OCI-LY1 (cell line): Measurements from ENCODE around the gene SGPP1.

ENCODE experiments used
- H2AFZ ChIP-seq: fragments of 200-600 bp; sonication (generic), shearing (Covaris generic); 2 replicates; pipeline ENCODE4 v1.6.0; 2014; ENCODE audit warnings: antibody characterized with exemption, mild to moderate bottlenecking, low read length
- H3F3A ChIP-seq: fragments of 200-600 bp; sonication (generic), shearing (Covaris generic); 2 replicates; pipeline ENCODE4 v1.6.0; 2014; ENCODE audit warnings: mild to moderate bottlenecking, antibody characterized with exemption, low read length, moderate library complexity; ENCODE audit not compliant: insufficient read depth
- H3K27ac ChIP-seq: fragments of 200-600 bp; sonication (generic); 2 replicates; pipeline ENCODE4 v1.5.1; 2014; ENCODE audit warnings: low read length, mixed run types, mild to moderate bottlenecking, low read depth; ENCODE audit not compliant: poor library complexity, severe bottlenecking
- H3K27me3 ChIP-seq: fragments of 200-600 bp; sonication (generic); 2 replicates; pipeline ENCODE4 v1.6.0; 2014; ENCODE audit warnings: antibody characterized with exemption, mild to moderate bottlenecking, low read length, moderate library complexity; ENCODE audit not compliant: insufficient read depth
- H3K36me3 ChIP-seq: fragments of 200-600 bp; sonication (generic); 2 replicates; pipeline ENCODE4 v1.6.1; 2014; ENCODE audit warnings: mild to moderate bottlenecking, antibody characterized with exemption, low read length, moderate library complexity, mixed read lengths; ENCODE audit not compliant: insufficient read depth
- H3K4me1 ChIP-seq: fragments of 200-600 bp; sonication (generic); 2 replicates; pipeline ENCODE4 v1.5.1; 2014; ENCODE audit warnings: mild to moderate bottlenecking, low read length, moderate library complexity; ENCODE audit not compliant: insufficient read depth, severe bottlenecking
- H3K4me2 ChIP-seq: fragments of 200-600 bp; sonication (generic), shearing (Covaris generic); 2 replicates; pipeline ENCODE4 v1.6.1; 2014; ENCODE audit warnings: low read length
- H3K4me3 ChIP-seq: fragments of 200-600 bp; sonication (generic); 2 replicates; pipeline ENCODE4 v1.5.1; 2014; ENCODE audit warnings: low read length, low read depth, mild to moderate bottlenecking, mixed read lengths; ENCODE audit not compliant: poor library complexity, severe bottlenecking
- H3K79me2 ChIP-seq: fragments of 200-600 bp; shearing (Covaris generic); 2 replicates; pipeline ENCODE4 v1.6.1; 2016; ENCODE audit warnings: mixed run types, low read length, mixed read lengths; ENCODE audit not compliant: insufficient read depth
- H3K9ac ChIP-seq: fragments of 200-600 bp; sonication (generic), shearing (Covaris generic); 2 replicates; pipeline ENCODE4 v1.6.1; 2014; ENCODE audit warnings: mild to moderate bottlenecking, low read length, mixed read lengths
- H3K9me2 ChIP-seq: fragments of 200-600 bp; sonication (generic), shearing (Covaris generic); 2 replicates; pipeline ENCODE4 v1.6.1; 2014; ENCODE audit warnings: low read depth, mild to moderate bottlenecking, low read length, mixed read lengths
- H3K9me3 ChIP-seq: fragments of 200-600 bp; shearing (Covaris generic); 2 replicates; pipeline ENCODE4 v1.6.1; 2014; ENCODE audit warnings: low read length, mixed read lengths
- H4K20me1 ChIP-seq: fragments of 200-600 bp; sonication (generic), shearing (Covaris generic); 2 replicates; pipeline ENCODE4 v1.6.0; 2016; ENCODE audit warnings: mild to moderate bottlenecking, low read length; ENCODE audit not compliant: insufficient read depth
- CTCF ChIP-seq: fragments of 200-600 bp; sonication (generic), shearing (Covaris generic); IDR thresholded peaks from 2 replicates; pipeline ENCODE4 v1.5.1; 2017; ENCODE audit warnings: mild to moderate bottlenecking, antibody characterized with exemption, low read length, moderate library complexity, mixed read lengths
- EZH2 ChIP-seq: fragments of 200-600 bp; sonication (generic), shearing (Covaris generic); IDR thresholded peaks from 2 replicates; pipeline ENCODE4 v1.8.0; 2017; ENCODE audit warnings: borderline replicate concordance, mixed run types, mild to moderate bottlenecking, antibody characterized with exemption, low read length, moderate library complexity, mixed read lengths

SGPP1 gene

DNA sequence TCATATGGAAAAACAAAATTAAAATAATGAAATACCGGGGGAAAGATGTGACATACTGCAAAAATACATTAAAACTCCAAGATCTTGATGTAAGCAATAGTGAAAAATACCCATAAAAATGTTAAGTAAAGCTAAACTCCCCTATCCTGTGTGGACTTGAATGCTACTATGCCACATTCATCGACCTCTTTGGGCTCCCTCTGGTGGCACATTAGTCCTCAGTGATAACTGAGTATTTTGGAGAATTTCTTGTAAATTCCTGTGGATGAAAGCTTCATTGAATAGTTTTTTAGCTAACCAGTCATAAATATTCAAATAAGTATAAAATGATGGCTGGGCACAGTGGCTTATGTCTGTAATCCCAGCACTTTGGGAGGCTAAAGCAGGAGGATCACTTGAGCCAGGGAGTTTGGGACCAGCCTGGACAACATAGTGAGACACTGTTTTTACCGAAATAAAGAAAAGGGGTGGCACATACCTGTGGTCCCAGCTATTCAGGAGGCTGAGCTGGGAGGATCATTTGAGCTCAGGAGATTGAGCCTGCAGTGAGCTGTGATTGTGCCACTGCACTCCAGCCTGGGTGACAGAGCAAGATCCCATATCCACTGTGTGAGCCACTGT lies 42.4 kb upstream of the SGPP1 start:
- no peaks in the 10 kb centered on the region for H3K9me2 ChIP-seq

GRCh38 chr14:63766611-63767010 lies 38.7 kb upstream of the SGPP1 start:
- TF ChIP-seq EZH2: no peak
- no peak for TF ChIP-seq CTCF
- Histone ChIP-seq H3K9me3 (no peaks in the 10 kb centered on the region), H3K36me3 (no peaks in the 10 kb centered on the region), H3K27me3 (no peaks in the 10 kb centered on the region), H3F3A (no peaks in the 10 kb centered on the region; the same call in 1 of the 2 replicates), H3K4me3 (no peak overlapping the region), H3K4me2 (no peak overlapping the region), H3K4me1 (peaks cover 8% of the 10 kb centered on the region), H3K9me2 (no peaks in the 10 kb centered on the region), H4K20me1 (no peaks in the 10 kb centered on the region), H2AFZ (no peak overlapping the region), H3K9ac (no peak overlapping the region), H3K79me2 (no peaks in the 10 kb centered on the region), H3K27ac (no peak overlapping the region)

More for the DNA sequence above, 42.4 kb upstream of the SGPP1 start:
- peaks cover 16% of the 10 kb centered on the region for H3K4me1 ChIP-seq
- no peaks in the 10 kb centered on the region for H3K79me2 ChIP-seq
- H3K9me3 ChIP-seq: no peaks in the 10 kb centered on the region
- H3K27ac ChIP-seq: no peak overlapping the region
- no peak overlapping the region for H3K4me3 ChIP-seq
- no peak overlapping the region for H3K4me2 ChIP-seq
- H4K20me1 ChIP-seq: no peaks in the 10 kb centered on the region
- peak; percentile 80 for TF ChIP-seq CTCF
- no peak for TF ChIP-seq EZH2
- no peaks in the 10 kb centered on the region for H3F3A ChIP-seq
- H3K9ac ChIP-seq: no peak overlapping the region
- H3K27me3 ChIP-seq: no peaks in the 10 kb centered on the region
- H2AFZ ChIP-seq: no peak overlapping the region
- H3K36me3 ChIP-seq: no peaks in the 10 kb centered on the region

- no peaks in the 10 kb centered on the region for H4K20me1 ChIP-seq
- H3K4me3 ChIP-seq: no peak overlapping the region
- H3K4me1 ChIP-seq: peaks cover 10% of the 10 kb centered on the region
- H3K4me2 ChIP-seq: no peak overlapping the region
- H3K36me3 ChIP-seq: no peaks in the 10 kb centered on the region
- no peak overlapping the region for H3K9ac ChIP-seq
- no peaks in the 10 kb centered on the region for H3K9me2 ChIP-seq
- no peaks in the 10 kb centered on the region for H3K27me3 ChIP-seq
- TF ChIP-seq CTCF: no peak
- TF ChIP-seq EZH2: no peak
- H3K27ac ChIP-seq: no peak overlapping the region
- no peaks in the 10 kb centered on the region; the same call in none of the 2 replicates for H3F3A ChIP-seq
- H3K9me3 ChIP-seq: no peaks in the 10 kb centered on the region
- H2AFZ ChIP-seq: no peak overlapping the region
- no peaks in the 10 kb centered on the region for H3K79me2 ChIP-seq
Observed at GRCh38 chr14:63764620-63765139, 36.8 kb upstream of the SGPP1 start.
